Measurements from ENCODE around the gene DNAJC3.

Gene DNAJC3

GRCh38 chr13:95745289-95745688 is 68.3 kb downstream of the DNAJC3 start:
- no peaks in the 10 kb centered on the region for H3K27me3 ChIP-seq (ENCODE audit: control insufficient read depth, low read length)
- TF ChIP-seq CTCF (IDR thresholded peaks at IDR 0.05; ENCODE audit: low read depth, low read length, poor library complexity, severe bottlenecking) (no peak), EZH2phosphoT487 (IDR thresholded peaks at IDR 0.05; ENCODE audit: borderline replicate concordance, low read length) (no peak)
- no peaks in the 10 kb centered on the region for H3K9me3 ChIP-seq (ENCODE audit: control insufficient read depth, insufficient read depth, low read length)
- H4K20me1 ChIP-seq (ENCODE audit: control insufficient read depth, insufficient read depth, low read depth, low read length), result no peaks in the 10 kb centered on the region
- no peaks in the 10 kb centered on the region for H3K36me3 ChIP-seq (ENCODE audit: control insufficient read depth, low read length)
- H3K4me3 ChIP-seq (ENCODE audit: low read length), result no peak overlapping the region
- H3K4me2 ChIP-seq (ENCODE audit: low read length), result no peak overlapping the region
- H3K4me1 ChIP-seq (ENCODE audit: control insufficient read depth, low read length), result no peaks in the 10 kb centered on the region
- H3K9me2 ChIP-seq (replicated peaks; ENCODE audit: control insufficient read depth, low read length), result no peaks in the 10 kb centered on the region
- H3F3A ChIP-seq (ENCODE audit: control insufficient read depth, insufficient read depth), result no peaks in the 10 kb centered on the region
- peaks cover 31% of the 10 kb centered on the region for H3K79me2 ChIP-seq (ENCODE audit: control insufficient read depth, low read length)
- H3K27ac ChIP-seq (ENCODE audit: low read depth, low read length), result no peak overlapping the region

GRCh38 chr13:95745752-95746151 is 68.8 kb downstream of the DNAJC3 start:
- peaks cover 30% of the 10 kb centered on the region for H3K79me2 ChIP-seq (ENCODE audit: control insufficient read depth, low read length)
- no peaks in the 10 kb centered on the region for H3K4me1 ChIP-seq (ENCODE audit: control insufficient read depth, low read length)
- H3K4me2 ChIP-seq (ENCODE audit: low read length), result no peak overlapping the region

GRCh38 chr13:95749545-95749944 is 72.6 kb downstream of the DNAJC3 start:
- Histone ChIP-seq H3K4me1 (ENCODE audit: control insufficient read depth, low read length) (no peaks in the 10 kb centered on the region), H3K9me3 (ENCODE audit: control insufficient read depth, insufficient read depth, low read length) (no peaks in the 10 kb centered on the region), H4K20me1 (ENCODE audit: control insufficient read depth, insufficient read depth, low read depth, low read length) (no peaks in the 10 kb centered on the region), H3F3A (ENCODE audit: control insufficient read depth, insufficient read depth) (no peaks in the 10 kb centered on the region), H3K4me2 (ENCODE audit: low read length) (no peak overlapping the region), H3K79me2 (ENCODE audit: control insufficient read depth, low read length) (peaks cover 6% of the 10 kb centered on the region), H3K27ac (ENCODE audit: low read depth, low read length) (no peak overlapping the region), H3K9me2 (replicated peaks; ENCODE audit: control insufficient read depth, low read length) (no peaks in the 10 kb centered on the region), H3K4me3 (ENCODE audit: low read length) (no peak overlapping the region), H3K27me3 (ENCODE audit: control insufficient read depth, low read length) (no peaks in the 10 kb centered on the region), H3K36me3 (ENCODE audit: control insufficient read depth, low read length) (no peaks in the 10 kb centered on the region)
- TF ChIP-seq EZH2phosphoT487 (IDR thresholded peaks at IDR 0.05; ENCODE audit: borderline replicate concordance, low read length), result no peak
- no peak for TF ChIP-seq CTCF (IDR thresholded peaks at IDR 0.05; ENCODE audit: low read depth, low read length, poor library complexity, severe bottlenecking)

More at GRCh38 chr13:95745752-95746151, 68.8 kb downstream of the DNAJC3 start:
- H3K36me3 ChIP-seq (ENCODE audit: control insufficient read depth, low read length), result no peaks in the 10 kb centered on the region
- no peaks in the 10 kb centered on the region for H3F3A ChIP-seq (ENCODE audit: control insufficient read depth, insufficient read depth)
- no peaks in the 10 kb centered on the region for H3K9me2 ChIP-seq (replicated peaks; ENCODE audit: control insufficient read depth, low read length)
- H3K27ac ChIP-seq (ENCODE audit: low read depth, low read length), result no peak overlapping the region
- no peaks in the 10 kb centered on the region for H3K9me3 ChIP-seq (ENCODE audit: control insufficient read depth, insufficient read depth, low read length)
- H3K27me3 ChIP-seq (ENCODE audit: control insufficient read depth, low read length), result no peaks in the 10 kb centered on the region
- no peaks in the 10 kb centered on the region for H4K20me1 ChIP-seq (ENCODE audit: control insufficient read depth, insufficient read depth, low read depth, low read length)
- H3K4me3 ChIP-seq (ENCODE audit: low read length), result no peak overlapping the region
- TF ChIP-seq CTCF (IDR thresholded peaks at IDR 0.05; ENCODE audit: low read depth, low read length, poor library complexity, severe bottlenecking) (peak; percentile 9), EZH2phosphoT487 (IDR thresholded peaks at IDR 0.05; ENCODE audit: borderline replicate concordance, low read length) (no peak)

- H3K9me2 ChIP-seq (replicated peaks; ENCODE audit: control insufficient read depth, low read length), result no peaks in the 10 kb centered on the region
- no peak overlapping the region for H3K27ac ChIP-seq (ENCODE audit: low read depth, low read length)
- no peaks in the 10 kb centered on the region for H3K4me1 ChIP-seq (ENCODE audit: control insufficient read depth, low read length)
- TF ChIP-seq EZH2phosphoT487 (IDR thresholded peaks at IDR 0.05; ENCODE audit: borderline replicate concordance, low read length) (no peak), CTCF (IDR thresholded peaks at IDR 0.05; ENCODE audit: low read depth, low read length, poor library complexity, severe bottlenecking) (no peak)
- H3K9me3 ChIP-seq (ENCODE audit: control insufficient read depth, insufficient read depth, low read length), result no peaks in the 10 kb centered on the region
- H3K4me3 ChIP-seq (ENCODE audit: low read length), result no peak overlapping the region
- no peaks in the 10 kb centered on the region for H3F3A ChIP-seq (ENCODE audit: control insufficient read depth, insufficient read depth)
- H4K20me1 ChIP-seq (ENCODE audit: control insufficient read depth, insufficient read depth, low read depth, low read length), result no peaks in the 10 kb centered on the region
- H3K36me3 ChIP-seq (ENCODE audit: control insufficient read depth, low read length), result no peaks in the 10 kb centered on the region
- no peaks in the 10 kb centered on the region for H3K27me3 ChIP-seq (ENCODE audit: control insufficient read depth, low read length)
- H3K4me2 ChIP-seq (ENCODE audit: low read length), result no peak overlapping the region
- peaks cover 6% of the 10 kb centered on the region for H3K79me2 ChIP-seq (ENCODE audit: control insufficient read depth, low read length)
These were observed 75.7 kb downstream of the DNAJC3 start for GRCh38 chr13:95752677-95753076.

All from DOHH2 (cell line).